Osteocyte (in vitro differentiated cells): Measurements from ENCODE around the gene CD200. TPM values are rescaled to one million over a fixed set of nuclear protein-coding genes. Genes with fewer than 3 reads are reported as not detected.

Experiments
- DNase-seq: peaks from one replicate; pipeline ENCODE4 v3.0.0; 2021; ENCODE audit warnings: mixed read lengths; ENCODE audit not compliant: unreplicated experiment; ENCODE audit errors: extremely low spot score
- H3K27ac Mint-ChIP-seq: one replicate; pipeline ENCODE4 v1.8.0; 2021; ENCODE audit warnings: mild to moderate bottlenecking, mixed read lengths; ENCODE audit not compliant: unreplicated experiment
- H3K27me3 Mint-ChIP-seq: one replicate; pipeline ENCODE4 v1.8.0; 2021; ENCODE audit warnings: mixed read lengths; ENCODE audit not compliant: unreplicated experiment
- H3K36me3 Mint-ChIP-seq: one replicate; pipeline ENCODE4 v1.8.0; 2021; ENCODE audit warnings: mixed read lengths; ENCODE audit not compliant: unreplicated experiment
- H3K4me1 Mint-ChIP-seq: one replicate; pipeline ENCODE4 v1.8.0; 2021; ENCODE audit warnings: mixed read lengths; ENCODE audit not compliant: unreplicated experiment
- H3K4me3 Mint-ChIP-seq: one replicate; pipeline ENCODE4 v1.8.0; 2021; ENCODE audit warnings: mild to moderate bottlenecking, moderate library complexity, mixed read lengths; ENCODE audit not compliant: unreplicated experiment
- H3K9me3 Mint-ChIP-seq: one replicate; pipeline ENCODE4 v1.8.0; 2021; ENCODE audit warnings: mixed read lengths; ENCODE audit not compliant: unreplicated experiment
- total RNA-seq: library from RNA; stranded (reverse); gene quantifications from 2 replicates; pipeline ENCODE4 v1.2.1, GENCODE V29; 2021
- TF ChIP-seq, protein P1 (sequence below): fragments of 200-600 bp; sonication (generic); IDR thresholded peaks from 2 replicates; pipeline ENCODE4 v1.5.0; 2021; ENCODE audit warnings: antibody characterized with exemption, mild to moderate bottlenecking, moderate library complexity

Gene CD200
- total RNA-seq, 1 donor from 2014 or later: 0.27 TPM

DNA sequence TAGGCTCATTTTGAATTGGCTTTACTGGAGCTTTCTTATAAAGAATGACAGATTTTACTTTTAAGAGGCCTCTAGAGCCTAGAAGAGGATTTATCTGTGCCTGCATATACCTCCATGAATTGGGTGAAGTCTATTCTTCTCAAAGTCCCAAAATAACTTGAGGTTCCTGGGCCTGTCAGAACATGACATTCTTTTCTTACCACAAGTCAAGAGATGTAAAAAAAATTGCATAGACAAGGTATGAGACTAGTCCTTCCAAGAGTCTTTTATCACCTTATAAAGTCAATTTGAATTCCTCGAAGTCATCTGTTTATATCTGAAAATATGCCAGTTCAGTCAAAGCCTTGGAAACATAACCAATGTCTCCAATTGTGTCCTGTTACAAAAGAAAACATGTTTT lies 17.2 kb upstream of the CD200 start:
- Mint-ChIP-seq H3K36me3 (no peaks in the 10 kb centered on the region), H3K4me1 (no peaks in the 10 kb centered on the region), H3K27ac (no peak overlapping the region), H3K27me3 (peaks cover 44% of the 10 kb centered on the region), H3K4me3 (no peak overlapping the region), H3K9me3 (no peaks in the 10 kb centered on the region)
- TF ChIP-seq, protein P1, sequence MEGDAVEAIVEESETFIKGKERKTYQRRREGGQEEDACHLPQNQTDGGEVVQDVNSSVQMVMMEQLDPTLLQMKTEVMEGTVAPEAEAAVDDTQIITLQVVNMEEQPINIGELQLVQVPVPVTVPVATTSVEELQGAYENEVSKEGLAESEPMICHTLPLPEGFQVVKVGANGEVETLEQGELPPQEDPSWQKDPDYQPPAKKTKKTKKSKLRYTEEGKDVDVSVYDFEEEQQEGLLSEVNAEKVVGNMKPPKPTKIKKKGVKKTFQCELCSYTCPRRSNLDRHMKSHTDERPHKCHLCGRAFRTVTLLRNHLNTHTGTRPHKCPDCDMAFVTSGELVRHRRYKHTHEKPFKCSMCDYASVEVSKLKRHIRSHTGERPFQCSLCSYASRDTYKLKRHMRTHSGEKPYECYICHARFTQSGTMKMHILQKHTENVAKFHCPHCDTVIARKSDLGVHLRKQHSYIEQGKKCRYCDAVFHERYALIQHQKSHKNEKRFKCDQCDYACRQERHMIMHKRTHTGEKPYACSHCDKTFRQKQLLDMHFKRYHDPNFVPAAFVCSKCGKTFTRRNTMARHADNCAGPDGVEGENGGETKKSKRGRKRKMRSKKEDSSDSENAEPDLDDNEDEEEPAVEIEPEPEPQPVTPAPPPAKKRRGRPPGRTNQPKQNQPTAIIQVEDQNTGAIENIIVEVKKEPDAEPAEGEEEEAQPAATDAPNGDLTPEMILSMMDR: no peak
- DNase-seq: no peak

DNA sequence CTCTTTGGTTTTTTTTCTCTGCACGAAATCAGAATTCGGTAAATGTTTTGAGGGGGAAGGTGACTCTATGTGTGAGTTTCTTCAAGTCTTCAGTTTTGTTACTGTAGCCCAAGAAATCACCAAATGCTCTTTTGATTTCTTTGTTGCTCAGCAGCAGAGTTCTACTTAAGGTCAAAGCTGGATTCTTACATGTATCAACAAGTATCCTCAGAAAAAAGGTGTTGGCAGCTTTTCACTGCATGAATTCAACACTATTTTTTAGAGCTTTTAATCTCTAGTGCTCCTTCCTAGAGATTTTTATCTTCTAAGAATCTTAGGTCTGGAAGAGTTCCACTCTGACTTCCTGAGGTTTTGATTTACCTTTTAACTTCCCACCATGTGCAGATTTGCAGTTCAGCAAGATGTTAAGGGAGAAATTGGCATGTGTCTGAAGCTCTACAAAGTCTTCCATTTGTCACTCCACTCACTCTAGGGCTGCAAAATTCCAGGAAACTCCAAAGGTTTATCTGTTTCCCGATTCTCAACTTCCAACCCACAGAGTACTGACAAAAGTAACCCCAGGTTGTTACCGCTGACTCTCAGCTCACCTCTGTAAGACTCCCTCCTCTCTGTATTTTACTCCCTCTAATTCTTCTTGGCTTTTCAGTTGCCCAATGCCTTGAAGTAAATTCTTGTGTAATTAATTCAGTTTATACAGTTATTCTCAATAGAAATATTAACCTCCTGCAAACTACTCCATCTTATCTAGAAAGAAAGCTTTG lies 13.3 kb upstream of the CD200 start:
- TF ChIP-seq, protein P1: no peak
- H3K9me3 Mint-ChIP-seq: no peaks in the 10 kb centered on the region
- no peak overlapping the region for H3K4me3 Mint-ChIP-seq
- no peak overlapping the region for H3K27ac Mint-ChIP-seq
- DNase-seq: no peak
- no peaks in the 10 kb centered on the region for H3K4me1 Mint-ChIP-seq
- no peaks in the 10 kb centered on the region for H3K36me3 Mint-ChIP-seq
- H3K27me3 Mint-ChIP-seq: peaks cover 52% of the 10 kb centered on the region

GRCh38 chr3:112320691-112321090 lies 12.3 kb upstream of the CD200 start:
- DNase-seq: no peak
- H3K27ac Mint-ChIP-seq: no peak overlapping the region
- H3K4me1 Mint-ChIP-seq: no peaks in the 10 kb centered on the region
- peaks cover 55% of the 10 kb centered on the region for H3K27me3 Mint-ChIP-seq
- H3K9me3 Mint-ChIP-seq: no peaks in the 10 kb centered on the region
- TF ChIP-seq, protein P1: no peak
- no peaks in the 10 kb centered on the region for H3K36me3 Mint-ChIP-seq
- H3K4me3 Mint-ChIP-seq: no peak overlapping the region

DNA sequence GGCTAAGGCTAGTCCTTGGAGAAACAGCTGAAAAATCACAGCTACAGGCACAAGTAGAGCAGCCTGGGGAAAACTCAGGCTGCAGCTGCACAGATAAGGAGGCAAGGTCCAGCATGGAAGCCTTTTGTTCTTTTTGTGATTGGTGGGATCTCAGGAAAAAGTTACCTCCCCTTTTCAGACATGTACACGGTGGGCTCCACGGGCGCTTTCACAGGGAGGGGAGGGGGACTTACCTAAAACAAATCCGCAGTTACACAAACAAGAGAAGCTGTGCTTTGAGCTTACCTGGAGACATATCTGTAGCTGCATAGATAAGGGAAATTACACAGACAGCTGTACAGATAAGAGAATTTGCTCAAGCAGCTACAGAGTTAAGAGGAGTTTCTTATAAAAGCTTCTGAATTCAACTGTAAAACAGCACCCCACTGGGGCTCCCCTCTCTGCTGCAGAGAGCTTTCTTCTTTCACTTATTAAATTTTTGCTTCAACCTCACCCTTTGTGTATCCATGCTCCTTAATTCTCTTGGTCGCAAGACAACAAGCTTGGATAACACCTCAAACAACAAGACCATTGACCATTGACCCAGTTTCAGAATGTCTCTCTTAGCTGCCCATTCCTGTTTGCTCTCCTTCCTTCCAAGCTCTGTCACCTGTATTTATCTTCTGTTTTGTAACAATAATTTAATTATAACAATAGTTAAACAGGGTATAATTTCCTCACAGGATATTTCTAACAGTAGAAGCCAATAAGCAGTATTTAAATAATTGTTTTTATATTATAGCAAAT lies 10.9 kb upstream of the CD200 start:
- Mint-ChIP-seq H3K4me1 (no peaks in the 10 kb centered on the region), H3K36me3 (no peaks in the 10 kb centered on the region), H3K27ac (no peak overlapping the region), H3K9me3 (no peaks in the 10 kb centered on the region), H3K4me3 (no peak overlapping the region), H3K27me3 (peaks cover 63% of the 10 kb centered on the region)
- no peak for DNase-seq
- TF ChIP-seq, protein P1: no peak

GRCh38 chr3:112327371-112327951 lies 5.5 kb upstream of the CD200 start:
- Mint-ChIP-seq H3K4me3 (no peak overlapping the region), H3K4me1 (no peaks in the 10 kb centered on the region), H3K9me3 (no peaks in the 10 kb centered on the region), H3K36me3 (no peaks in the 10 kb centered on the region), H3K27me3 (peaks cover 51% of the 10 kb centered on the region), H3K27ac (no peak overlapping the region)
- DNase-seq: no peak
- TF ChIP-seq, protein P1: peak; percentile 77
